Prostate gland (tissue), 2 donors: ENCODE data around the gene TMEM213.

Source experiments
- POLR2A ChIP-seq: fragments of 450-650 bp; IDR thresholded peaks from one replicate; pipeline ENCODE4 v1.6.1; 2016; ENCODE audit warnings: antibody characterized with exemption, mild to moderate bottlenecking
- POLR2AphosphoS5 ChIP-seq: sonication (generic); formaldehyde crosslinking; IDR thresholded peaks from one replicate; pipeline ENCODE4 v1.6.1; 2017; ENCODE audit warnings: antibody characterized with exemption
- TF ChIP-seq, protein P1 (sequence below), 4 experiments: fragments of 200-600 bp in 2 of 4; fragments of 450-650 bp in 2 of 4; sonication (generic) in 2 of 4; IDR thresholded peaks; 1 replicate in 3 of 4; 2 replicates in 1 of 4; pipeline ENCODE4 v1.5.1; 2016 to 2019; ENCODE audit warnings: antibody characterized with exemption in 4 of 4, mild to moderate bottlenecking in 2 of 4, moderate library complexity in 2 of 4

DNA sequence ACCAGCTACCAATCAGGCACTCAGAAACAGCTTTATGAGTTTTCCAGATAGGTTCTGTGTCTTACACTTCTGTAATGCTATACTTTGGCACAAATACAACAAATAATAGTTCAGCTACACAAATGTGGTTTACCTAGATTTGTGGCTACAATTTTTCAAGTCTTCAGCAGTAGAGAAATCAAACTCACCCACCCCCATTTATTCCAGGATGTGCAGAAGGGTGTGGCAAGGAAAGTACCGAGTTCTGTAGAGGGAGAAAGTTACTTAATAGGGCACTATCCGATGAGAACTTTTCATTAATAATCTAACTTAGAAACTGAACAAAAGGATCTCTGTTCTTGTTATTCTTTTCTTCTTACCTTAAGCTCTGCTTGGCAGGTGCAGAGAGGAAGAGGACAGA is 30.5 kb downstream of the TMEM213 start:
- no peak for TF ChIP-seq POLR2A
- TF ChIP-seq, protein P1, sequence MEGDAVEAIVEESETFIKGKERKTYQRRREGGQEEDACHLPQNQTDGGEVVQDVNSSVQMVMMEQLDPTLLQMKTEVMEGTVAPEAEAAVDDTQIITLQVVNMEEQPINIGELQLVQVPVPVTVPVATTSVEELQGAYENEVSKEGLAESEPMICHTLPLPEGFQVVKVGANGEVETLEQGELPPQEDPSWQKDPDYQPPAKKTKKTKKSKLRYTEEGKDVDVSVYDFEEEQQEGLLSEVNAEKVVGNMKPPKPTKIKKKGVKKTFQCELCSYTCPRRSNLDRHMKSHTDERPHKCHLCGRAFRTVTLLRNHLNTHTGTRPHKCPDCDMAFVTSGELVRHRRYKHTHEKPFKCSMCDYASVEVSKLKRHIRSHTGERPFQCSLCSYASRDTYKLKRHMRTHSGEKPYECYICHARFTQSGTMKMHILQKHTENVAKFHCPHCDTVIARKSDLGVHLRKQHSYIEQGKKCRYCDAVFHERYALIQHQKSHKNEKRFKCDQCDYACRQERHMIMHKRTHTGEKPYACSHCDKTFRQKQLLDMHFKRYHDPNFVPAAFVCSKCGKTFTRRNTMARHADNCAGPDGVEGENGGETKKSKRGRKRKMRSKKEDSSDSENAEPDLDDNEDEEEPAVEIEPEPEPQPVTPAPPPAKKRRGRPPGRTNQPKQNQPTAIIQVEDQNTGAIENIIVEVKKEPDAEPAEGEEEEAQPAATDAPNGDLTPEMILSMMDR (IDR thresholded peaks at IDR 0.05): no peak
- no peak for TF ChIP-seq POLR2AphosphoS5
